Measurements from ENCODE around the gene PRRG3. TPM values are rescaled to one million over a fixed set of nuclear protein-coding genes. Genes with fewer than 3 reads are reported as not detected.

The PRRG3 gene
- total RNA-seq, 2 donors from 2014 or later: 0.68 to 1.2 TPM

DNA sequence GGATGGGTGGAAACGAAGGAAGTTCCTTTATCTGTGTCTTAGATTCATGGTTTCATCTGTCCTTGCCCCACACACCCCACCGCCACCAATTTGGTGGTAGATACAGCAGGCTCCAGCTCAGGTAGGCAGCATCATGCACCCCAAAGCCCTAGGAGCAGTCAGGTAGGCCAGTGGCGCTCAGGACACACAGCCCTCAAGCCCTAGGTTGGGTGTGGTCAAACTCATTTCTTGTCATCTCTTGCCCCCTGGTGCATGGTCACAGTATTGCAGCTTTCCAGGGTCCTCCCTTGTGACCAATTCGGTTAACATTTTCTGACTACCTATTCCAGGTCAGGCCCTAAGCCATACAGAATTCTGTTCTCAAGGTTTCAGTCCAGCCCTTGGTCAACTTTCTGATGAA lies 14.5 kb upstream of the PRRG3 start:
- WGBS: 80% methylated on average over 2 of the region's 4 CpGs
- Histone ChIP-seq H3K27ac (no peak overlapping the region), H3K27me3 (replicated peaks; ENCODE audit: insufficient read depth) (no peaks in the 10 kb centered on the region), H3K4me3 (no peak overlapping the region), H3K9me3 (no peaks in the 10 kb centered on the region), H3K4me1 (replicated peaks) (no peaks in the 10 kb centered on the region), H3K36me3 (no peaks in the 10 kb centered on the region)
- intact Hi-C loops (cut with DNase I): no loop called here
- DNase-seq (ENCODE audit: low spot score): peak; percentile 5
- TF ChIP-seq CTCF (IDR thresholded peaks at IDR 0.05) (peak in 3 of 4 experiments; percentile 43 to 57 (median 52)), POLR2AphosphoS5 (IDR thresholded peaks at IDR 0.05) (no peak)

DNA sequence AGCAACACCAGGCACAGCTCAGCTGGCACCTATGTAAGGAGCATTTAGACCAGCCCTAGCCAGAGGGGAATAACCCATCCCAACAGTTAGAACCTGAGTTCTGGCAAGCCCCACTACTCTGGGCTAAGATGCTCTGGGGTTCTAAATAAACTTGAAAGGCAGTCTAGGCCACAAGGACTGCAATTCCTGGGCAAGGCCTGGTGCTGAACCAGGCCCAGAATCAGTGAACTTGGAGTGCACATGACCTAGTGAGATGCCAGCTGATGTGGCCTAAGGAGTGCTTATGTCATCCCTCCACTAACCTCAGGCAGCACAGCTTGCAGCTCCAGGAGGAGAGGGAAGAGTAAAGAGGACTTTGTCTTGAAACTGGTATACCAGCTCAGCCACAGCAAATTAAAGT lies 7.6 kb upstream of the PRRG3 start:
- no peaks in the 10 kb centered on the region for H3K36me3 ChIP-seq
- no peak for DNase-seq (ENCODE audit: low spot score)
- H3K4me1 ChIP-seq (replicated peaks): no peaks in the 10 kb centered on the region
- no peak overlapping the region for H3K27ac ChIP-seq
- no peaks in the 10 kb centered on the region for H3K9me3 ChIP-seq
- H3K4me3 ChIP-seq: no peak overlapping the region
- TF ChIP-seq CTCF (IDR thresholded peaks at IDR 0.05) (no peak), POLR2A (IDR thresholded peaks at IDR 0.05) (no peak), POLR2AphosphoS5 (IDR thresholded peaks at IDR 0.05) (no peak)
- intact Hi-C loops (cut with DNase I): no loop called here
- H3K27me3 ChIP-seq (replicated peaks; ENCODE audit: insufficient read depth): no peaks in the 10 kb centered on the region

- no peaks in the 10 kb centered on the region for H3K36me3 ChIP-seq
- no peaks in the 10 kb centered on the region for H3K9me3 ChIP-seq
- no peak for DNase-seq (ENCODE audit: low spot score)
- TF ChIP-seq POLR2AphosphoS5 (IDR thresholded peaks at IDR 0.05) (no peak), CTCF (IDR thresholded peaks at IDR 0.05) (no peak), POLR2A (IDR thresholded peaks at IDR 0.05) (no peak)
- no peaks in the 10 kb centered on the region for H3K4me1 ChIP-seq (replicated peaks)
- no peak overlapping the region for H3K27ac ChIP-seq
- no peak overlapping the region for H3K4me3 ChIP-seq
- H3K27me3 ChIP-seq (replicated peaks; ENCODE audit: insufficient read depth): no peaks in the 10 kb centered on the region
- intact Hi-C loops (cut with DNase I): no loop called here
Observed at GRCh38 chrX:151688695-151689094, 6.6 kb upstream of the PRRG3 start.

- H3K36me3 ChIP-seq: no peaks in the 10 kb centered on the region
- WGBS: 100% methylated on average over 4 of the region's 6 CpGs
- H3K27ac ChIP-seq: no peak overlapping the region
- TF ChIP-seq POLR2AphosphoS5 (IDR thresholded peaks at IDR 0.05) (no peak), CTCF (IDR thresholded peaks at IDR 0.05) (no peak), POLR2A (IDR thresholded peaks at IDR 0.05) (no peak)
- no peak overlapping the region for H3K4me3 ChIP-seq
- no peak for DNase-seq (ENCODE audit: low spot score)
- no peaks in the 10 kb centered on the region for H3K4me1 ChIP-seq (replicated peaks)
- intact Hi-C loops (cut with DNase I): no loop called here
- H3K9me3 ChIP-seq: no peaks in the 10 kb centered on the region
- no peaks in the 10 kb centered on the region for H3K27me3 ChIP-seq (replicated peaks; ENCODE audit: insufficient read depth)
Observed at GRCh38 chrX:151692825-151693224, 2.4 kb upstream of the PRRG3 start.

- no peaks in the 10 kb centered on the region for H3K27me3 ChIP-seq (replicated peaks; ENCODE audit: insufficient read depth)
- no peak overlapping the region for H3K27ac ChIP-seq
- no peak overlapping the region for H3K4me3 ChIP-seq
- TF ChIP-seq POLR2AphosphoS5 (IDR thresholded peaks at IDR 0.05): no peak
- TF ChIP-seq POLR2A (IDR thresholded peaks at IDR 0.05): no peak
- TF ChIP-seq CTCF (IDR thresholded peaks at IDR 0.05): no peak
- 72% methylated on average over 12 of the region's 12 CpGs for WGBS
- no peaks in the 10 kb centered on the region for H3K9me3 ChIP-seq
- intact Hi-C loops (cut with DNase I): no loop called here
- no peak for DNase-seq (ENCODE audit: low spot score)
- no peaks in the 10 kb centered on the region for H3K36me3 ChIP-seq
- no peaks in the 10 kb centered on the region for H3K4me1 ChIP-seq (replicated peaks)
Observed at GRCh38 chrX:151694121-151694520, 1.1 kb upstream of the PRRG3 start.

Data from prostate gland (tissue), 2 donors.